GM12873 (cell line): ENCODE results near the gene CNTNAP2.

Source experiments
- TF ChIP-seq, protein P1 (sequence below): IDR thresholded peaks from 2 replicates; pipeline ENCODE4 v1.5.1; 2012; ENCODE audit warnings: low read depth, mild to moderate bottlenecking, moderate library complexity, low read length, control low read depth; ENCODE audit not compliant: insufficient read depth; ENCODE audit errors: missing control alignments

The CNTNAP2 gene

DNA sequence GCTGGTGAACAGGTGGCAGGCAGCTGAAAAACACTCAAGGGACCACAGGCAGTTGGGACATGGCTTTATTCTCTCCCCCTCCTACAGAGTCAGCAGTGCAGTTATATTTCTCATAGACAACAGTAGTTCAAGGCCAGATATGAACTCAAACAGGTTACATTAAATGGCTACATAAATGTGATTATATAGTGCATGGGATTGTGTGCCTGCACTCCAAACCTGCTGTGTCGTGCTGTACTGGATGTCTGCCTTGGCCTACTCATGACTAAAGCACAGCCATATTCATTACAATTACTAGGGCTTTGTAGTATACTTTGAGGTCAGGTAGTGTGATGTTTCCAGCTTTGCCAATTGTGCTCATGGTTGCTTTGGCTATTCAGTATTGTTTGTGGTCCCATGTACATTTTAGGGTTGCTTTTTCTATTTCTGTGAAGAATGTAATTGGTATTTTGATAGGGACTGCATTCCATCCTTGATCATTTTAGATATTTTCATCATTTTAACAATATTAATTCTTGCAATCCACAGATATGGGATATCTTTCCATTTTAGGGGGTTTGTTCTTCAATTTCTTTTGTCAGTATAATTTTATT is 393.6 kb downstream of the CNTNAP2 start:
- TF ChIP-seq, protein P1, sequence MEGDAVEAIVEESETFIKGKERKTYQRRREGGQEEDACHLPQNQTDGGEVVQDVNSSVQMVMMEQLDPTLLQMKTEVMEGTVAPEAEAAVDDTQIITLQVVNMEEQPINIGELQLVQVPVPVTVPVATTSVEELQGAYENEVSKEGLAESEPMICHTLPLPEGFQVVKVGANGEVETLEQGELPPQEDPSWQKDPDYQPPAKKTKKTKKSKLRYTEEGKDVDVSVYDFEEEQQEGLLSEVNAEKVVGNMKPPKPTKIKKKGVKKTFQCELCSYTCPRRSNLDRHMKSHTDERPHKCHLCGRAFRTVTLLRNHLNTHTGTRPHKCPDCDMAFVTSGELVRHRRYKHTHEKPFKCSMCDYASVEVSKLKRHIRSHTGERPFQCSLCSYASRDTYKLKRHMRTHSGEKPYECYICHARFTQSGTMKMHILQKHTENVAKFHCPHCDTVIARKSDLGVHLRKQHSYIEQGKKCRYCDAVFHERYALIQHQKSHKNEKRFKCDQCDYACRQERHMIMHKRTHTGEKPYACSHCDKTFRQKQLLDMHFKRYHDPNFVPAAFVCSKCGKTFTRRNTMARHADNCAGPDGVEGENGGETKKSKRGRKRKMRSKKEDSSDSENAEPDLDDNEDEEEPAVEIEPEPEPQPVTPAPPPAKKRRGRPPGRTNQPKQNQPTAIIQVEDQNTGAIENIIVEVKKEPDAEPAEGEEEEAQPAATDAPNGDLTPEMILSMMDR = no peak

DNA sequence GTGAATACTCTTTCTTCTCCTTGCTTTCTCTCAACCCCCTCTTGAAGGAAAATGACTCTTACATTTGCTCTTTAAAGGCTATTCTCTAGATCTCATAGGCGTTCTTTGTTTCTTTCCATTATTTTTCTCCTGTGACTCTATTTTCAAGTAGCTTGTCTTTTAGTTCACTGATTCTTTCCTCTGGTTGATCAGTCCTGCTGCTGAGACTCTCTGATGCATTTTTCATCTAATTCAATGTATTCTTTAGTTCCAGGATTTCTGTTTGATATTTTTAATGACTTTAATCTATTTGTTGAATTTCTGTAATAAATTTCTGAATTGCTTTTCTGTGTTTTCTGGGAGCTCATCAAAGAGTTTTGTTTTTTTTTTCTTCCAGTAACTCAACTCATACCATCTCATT is 397.7 kb downstream of the CNTNAP2 start:
- TF ChIP-seq, protein P1 = no peak

- TF ChIP-seq, protein P1 = no peak
Measured at GRCh38 chr7:146528581-146528980, 412.0 kb downstream of the CNTNAP2 start.

- TF ChIP-seq, protein P1 = no peak
Measured at GRCh38 chr7:146539836-146540235, 423.2 kb downstream of the CNTNAP2 start.

DNA sequence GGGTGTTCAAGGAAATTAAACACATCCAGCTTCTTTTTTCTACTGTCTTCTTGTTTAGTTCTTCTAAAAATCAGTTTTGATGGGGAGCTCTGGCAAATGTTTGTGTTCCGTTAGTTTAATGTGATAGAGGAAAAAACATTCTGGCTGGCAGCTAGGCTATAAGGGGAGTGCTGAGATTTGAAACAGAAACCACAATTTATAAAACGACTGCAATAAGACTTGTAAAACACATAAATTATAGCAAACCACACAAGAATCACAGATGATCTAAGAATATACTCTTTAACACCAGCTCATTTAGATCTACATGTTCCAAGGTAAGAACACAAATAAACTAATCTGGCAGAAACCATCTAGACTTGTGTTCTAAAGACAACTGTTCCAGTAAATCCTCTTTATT is 425.5 kb downstream of the CNTNAP2 start:
- TF ChIP-seq, protein P1 = no peak

DNA sequence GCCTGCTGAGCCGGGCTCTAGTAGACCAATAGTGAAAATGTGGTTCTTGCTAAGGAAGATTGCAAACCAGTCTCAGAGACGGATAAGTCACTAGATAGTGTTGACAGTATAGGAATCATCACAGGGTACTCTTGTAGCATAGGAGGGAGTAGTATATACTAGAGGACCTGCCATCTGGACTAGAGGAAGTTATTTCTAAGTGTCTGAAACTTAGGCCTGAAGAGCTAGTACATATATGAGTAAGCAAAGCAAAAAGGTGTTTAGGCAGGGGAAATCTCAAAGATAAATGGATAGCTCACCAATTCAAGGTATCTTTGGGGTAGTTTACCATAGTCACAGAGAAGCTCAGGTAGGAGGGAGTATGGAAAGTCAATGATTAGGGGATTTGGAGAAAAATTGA is 428.1 kb downstream of the CNTNAP2 start:
- TF ChIP-seq, protein P1 = no peak

DNA sequence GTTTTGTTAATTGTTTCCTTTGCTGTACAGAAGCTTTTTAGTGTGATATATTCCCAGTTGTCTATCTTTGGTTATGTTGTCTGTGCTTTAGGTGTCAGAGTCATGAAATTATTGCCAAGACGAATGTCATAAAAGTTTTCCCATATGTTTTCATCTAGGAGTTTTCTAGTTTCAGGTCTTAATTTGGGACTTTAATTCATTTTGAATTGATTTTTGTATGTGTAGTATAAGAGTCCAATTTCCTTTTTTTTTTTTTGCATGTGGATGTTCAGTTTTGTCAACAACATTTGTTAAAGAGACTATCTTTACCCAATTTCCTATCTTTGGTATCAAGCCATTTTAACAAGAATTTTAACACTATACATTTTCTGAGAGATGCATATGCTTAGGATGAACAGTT is 432.2 kb downstream of the CNTNAP2 start:
- TF ChIP-seq, protein P1 = no peak
